RWPE2 (cell line): ENCODE results near the gene ZBTB25.
A peak's percentile ranks its signal among the peaks of the same experiment; 100 is the strongest.
"Not testable (repeated sequence)": the region's sequence is repeated elsewhere in the genome, so short reads cannot be mapped to it uniquely, and the experiment has no call there.

Experiments used
- ATAC-seq: fragments of 200-7000 bp; cut with Tn5 transposase; 3 replicates; pipeline ENCODE4 v1.9.1; 2021; ENCODE audit warnings: low read depth
- DNase-seq: peaks from one replicate; pipeline ENCODE4 v3.0.0-alpha.2; 2020; ENCODE audit warnings: low spot score
- H3K27ac ChIP-seq: fragments of 450-650 bp; 2 replicates; pipeline ENCODE4 v1.5.1; 2017; ENCODE audit warnings: mild to moderate bottlenecking; ENCODE audit not compliant: poor library complexity, severe bottlenecking
- H3K27me3 ChIP-seq: fragments of 250-450 bp; sonication (Bioruptor Pico); 2 replicates; pipeline ENCODE4 v1.5.1; 2021; ENCODE audit warnings: mild to moderate bottlenecking, moderate library complexity; ENCODE audit not compliant: insufficient read depth, poor library complexity, severe bottlenecking
- H3K36me3 ChIP-seq: fragments of 250-450 bp; sonication (Bioruptor Pico); 2 replicates; pipeline ENCODE4 v1.5.1; 2020; ENCODE audit warnings: low read depth, mild to moderate bottlenecking, moderate library complexity
- H3K4me1 ChIP-seq: fragments of 250-450 bp; sonication (Bioruptor Pico); 2 replicates; pipeline ENCODE4 v1.5.1; 2021; ENCODE audit warnings: mild to moderate bottlenecking, moderate library complexity; ENCODE audit not compliant: insufficient read depth, poor library complexity, severe bottlenecking
- H3K4me3 ChIP-seq: fragments of 250-450 bp; sonication (Bioruptor Pico); 2 replicates; pipeline ENCODE4 v1.5.1; 2021; ENCODE audit warnings: mild to moderate bottlenecking, moderate library complexity; ENCODE audit not compliant: severe bottlenecking
- H3K9me3 ChIP-seq: fragments of 250-450 bp; sonication (Bioruptor Pico); 2 replicates; pipeline ENCODE4 v1.5.1; 2021; ENCODE audit warnings: mild to moderate bottlenecking, moderate library complexity; ENCODE audit not compliant: severe bottlenecking
- CTCF ChIP-seq: fragments of 450-650 bp; IDR thresholded peaks from one replicate; pipeline ENCODE4 v1.5.1; 2017; ENCODE audit warnings: mild to moderate bottlenecking, moderate library complexity; ENCODE audit not compliant: poor library complexity, severe bottlenecking

The ZBTB25 gene

GRCh38 chr14:64522591-64523355, 19.1 kb upstream of the ZBTB25 start:
- H3K4me1 ChIP-seq, result peaks cover 4% of the 10 kb centered on the region
- H3K27ac ChIP-seq, result no peak overlapping the region
- TF ChIP-seq CTCF, result no peak
- H3K27me3 ChIP-seq, result no peaks in the 10 kb centered on the region
- H3K9me3 ChIP-seq, result no peaks in the 10 kb centered on the region
- peaks cover 42% of the 10 kb centered on the region for H3K36me3 ChIP-seq
- ATAC-seq (no peak), DNase-seq (no peak)
- no peak overlapping the region for H3K4me3 ChIP-seq

DNA sequence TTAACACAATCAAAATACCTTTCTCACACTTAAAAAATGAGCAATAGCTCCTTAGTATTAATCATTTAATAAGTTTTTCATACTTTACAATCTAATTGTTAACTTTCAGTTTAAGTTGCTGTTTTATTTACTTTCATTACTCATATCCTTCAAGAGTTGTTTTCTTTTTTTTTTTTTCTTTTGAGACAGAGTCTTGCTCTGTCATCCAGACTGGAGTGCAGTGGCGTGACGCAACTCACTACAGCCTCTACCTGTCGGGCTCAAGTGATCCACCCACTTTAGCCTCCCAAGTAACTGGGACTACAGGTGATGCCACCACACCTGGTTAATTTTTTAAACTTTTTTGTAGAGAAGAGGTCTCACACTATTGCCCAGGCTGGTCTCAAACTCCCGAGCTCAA, 17.1 kb upstream of the ZBTB25 start:
- no peaks in the 10 kb centered on the region for H3K27me3 ChIP-seq
- H3K4me1 ChIP-seq, result peaks cover 14% of the 10 kb centered on the region
- DNase-seq, result no peak
- H3K36me3 ChIP-seq, result peaks cover 42% of the 10 kb centered on the region
- no peaks in the 10 kb centered on the region for H3K9me3 ChIP-seq
- no peak overlapping the region for H3K4me3 ChIP-seq
- 0 out of 3 replicates have a peak, but pooled peaks have one; percentile 40 for ATAC-seq
- TF ChIP-seq CTCF, result no peak
- H3K27ac ChIP-seq, result no peak overlapping the region

- Histone ChIP-seq H3K9me3 (no peaks in the 10 kb centered on the region), H3K27ac (no peak overlapping the region), H3K27me3 (no peaks in the 10 kb centered on the region), H3K4me3 (no peak overlapping the region), H3K36me3 (peaks cover 25% of the 10 kb centered on the region), H3K4me1 (peaks cover 14% of the 10 kb centered on the region)
- ATAC-seq (no peak), DNase-seq (no peak)
- TF ChIP-seq CTCF, result no peak
Measured at GRCh38 chr14:64518229-64518628, 14.6 kb upstream of the ZBTB25 start.

DNA sequence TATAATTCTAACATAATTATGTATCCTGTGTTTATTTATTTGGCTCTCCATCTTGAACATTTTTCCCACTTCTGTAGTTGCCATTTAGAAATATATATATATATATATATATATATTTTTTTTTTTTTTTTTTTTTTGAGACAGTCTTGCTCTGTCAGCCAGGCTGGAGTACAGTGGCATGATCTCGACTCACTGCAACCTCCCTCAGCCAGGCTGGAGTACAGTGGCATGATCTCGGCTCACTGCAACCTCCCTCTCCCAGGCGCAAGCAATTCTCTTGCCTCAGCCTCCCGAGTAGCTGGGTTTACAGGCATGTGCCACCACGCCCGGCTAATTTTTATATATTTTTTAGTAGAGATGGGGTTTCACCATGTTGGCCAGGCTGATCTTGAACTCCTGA, 14.0 kb upstream of the ZBTB25 start:
- not testable (repeated sequence) for H3K9me3 ChIP-seq, H3K27ac ChIP-seq, H3K4me3 ChIP-seq, ATAC-seq, DNase-seq, H3K27me3 ChIP-seq
- Histone ChIP-seq H3K36me3 (peaks cover 25% of the 10 kb centered on the region), H3K4me1 (peaks cover 14% of the 10 kb centered on the region)

GRCh38 chr14:64516969-64517368, 13.3 kb upstream of the ZBTB25 start:
- peaks cover 18% of the 10 kb centered on the region for H3K36me3 ChIP-seq
- ATAC-seq (no peak), DNase-seq (no peak)
- H3K4me1 ChIP-seq, result peaks cover 14% of the 10 kb centered on the region
- H3K27me3 ChIP-seq, result no peaks in the 10 kb centered on the region
- H3K4me3 ChIP-seq, result no peak overlapping the region
- TF ChIP-seq CTCF, result no peak
- no peak overlapping the region for H3K27ac ChIP-seq
- no peaks in the 10 kb centered on the region for H3K9me3 ChIP-seq
